ENCODE results near the gene DYNC2H1. TPM values are rescaled to one million over a fixed set of nuclear protein-coding genes. Genes with fewer than 3 reads are reported as not detected.

Gene DYNC2H1
- total and polyA plus RNA-seq, 10 donors, result 3.1 to 18.3 (median 10.6) TPM

DNA sequence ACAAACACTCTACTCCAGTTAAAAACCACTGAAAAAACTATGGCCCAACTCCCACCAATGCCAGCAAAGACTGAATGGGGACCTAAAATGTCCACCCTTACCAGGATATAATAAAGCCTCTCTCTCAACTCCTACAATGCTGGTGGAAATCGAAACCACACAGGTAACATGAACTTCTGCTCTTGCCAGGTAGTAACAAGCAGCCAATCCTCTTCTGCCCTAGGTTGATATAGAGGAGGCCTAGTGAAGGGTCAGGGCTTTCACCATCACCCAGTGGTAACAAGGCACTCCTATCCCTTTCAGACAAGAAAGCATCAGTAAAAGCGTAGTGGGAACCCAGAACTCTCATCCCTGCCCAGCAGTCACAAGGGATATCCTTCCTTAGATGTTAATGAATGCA, 39.9 kb upstream of the DYNC2H1 start:
- Histone ChIP-seq H3K9me3 (no peaks in the 10 kb centered on the region), H3K4me3 (no peak overlapping the region), H3K36me3 (peaks cover 0 to 30% (median 2%) of the 10 kb centered on the region in 6 donors), H3K27me3 (replicated peaks in 1 of 7) (no peaks in the 10 kb centered on the region), H3K27ac (peak overlapping the region in 5 of 8 donors; percentile 13 to 44 (median 24)), H3K4me1 (peaks cover 6 to 41% (median 19%) of the 10 kb centered on the region in 6 donors)
- no peak for DNase-seq
- TF ChIP-seq, protein P1, sequence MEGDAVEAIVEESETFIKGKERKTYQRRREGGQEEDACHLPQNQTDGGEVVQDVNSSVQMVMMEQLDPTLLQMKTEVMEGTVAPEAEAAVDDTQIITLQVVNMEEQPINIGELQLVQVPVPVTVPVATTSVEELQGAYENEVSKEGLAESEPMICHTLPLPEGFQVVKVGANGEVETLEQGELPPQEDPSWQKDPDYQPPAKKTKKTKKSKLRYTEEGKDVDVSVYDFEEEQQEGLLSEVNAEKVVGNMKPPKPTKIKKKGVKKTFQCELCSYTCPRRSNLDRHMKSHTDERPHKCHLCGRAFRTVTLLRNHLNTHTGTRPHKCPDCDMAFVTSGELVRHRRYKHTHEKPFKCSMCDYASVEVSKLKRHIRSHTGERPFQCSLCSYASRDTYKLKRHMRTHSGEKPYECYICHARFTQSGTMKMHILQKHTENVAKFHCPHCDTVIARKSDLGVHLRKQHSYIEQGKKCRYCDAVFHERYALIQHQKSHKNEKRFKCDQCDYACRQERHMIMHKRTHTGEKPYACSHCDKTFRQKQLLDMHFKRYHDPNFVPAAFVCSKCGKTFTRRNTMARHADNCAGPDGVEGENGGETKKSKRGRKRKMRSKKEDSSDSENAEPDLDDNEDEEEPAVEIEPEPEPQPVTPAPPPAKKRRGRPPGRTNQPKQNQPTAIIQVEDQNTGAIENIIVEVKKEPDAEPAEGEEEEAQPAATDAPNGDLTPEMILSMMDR (IDR thresholded peaks at IDR 0.05 in 8 of 11, conservative IDR thresholded peaks at IDR 0.05 in 3 of 11), result no peak
- TF ChIP-seq POLR2AphosphoS5 (IDR thresholded peaks at IDR 0.05) (no peak), POLR2A (IDR thresholded peaks at IDR 0.05) (no peak)
- intact Hi-C loops (cut with DNase I; ENCODE audit: low total_unique reads), result no loop called here
- WGBS, 5 donors, result 86 to 98% (median 97%) methylated on average over 2 of the region's 2 CpGs

DNA sequence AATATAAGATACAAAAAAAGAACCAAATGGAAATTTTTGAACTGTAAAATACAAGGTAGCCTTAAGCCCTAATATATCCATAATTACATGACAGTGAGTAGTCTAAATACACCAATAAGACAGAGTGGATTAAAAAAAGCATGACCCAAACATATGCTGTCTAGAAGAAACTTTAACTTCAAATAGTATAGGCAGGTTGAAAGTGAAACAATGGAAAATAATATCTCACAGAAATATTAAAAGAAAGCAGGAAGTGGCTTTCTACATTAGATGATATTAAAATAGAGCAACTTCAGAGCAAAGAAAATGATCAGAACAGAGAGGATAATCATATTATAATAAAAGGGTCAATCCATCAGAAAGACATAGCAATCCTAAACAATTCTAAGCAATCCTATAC, 39.1 kb upstream of the DYNC2H1 start:
- TF ChIP-seq POLR2A (IDR thresholded peaks at IDR 0.05) (no peak), POLR2AphosphoS5 (IDR thresholded peaks at IDR 0.05) (no peak)
- TF ChIP-seq, protein P1 (IDR thresholded peaks at IDR 0.05 in 8 of 11, conservative IDR thresholded peaks at IDR 0.05 in 3 of 11), result no peak

DNA sequence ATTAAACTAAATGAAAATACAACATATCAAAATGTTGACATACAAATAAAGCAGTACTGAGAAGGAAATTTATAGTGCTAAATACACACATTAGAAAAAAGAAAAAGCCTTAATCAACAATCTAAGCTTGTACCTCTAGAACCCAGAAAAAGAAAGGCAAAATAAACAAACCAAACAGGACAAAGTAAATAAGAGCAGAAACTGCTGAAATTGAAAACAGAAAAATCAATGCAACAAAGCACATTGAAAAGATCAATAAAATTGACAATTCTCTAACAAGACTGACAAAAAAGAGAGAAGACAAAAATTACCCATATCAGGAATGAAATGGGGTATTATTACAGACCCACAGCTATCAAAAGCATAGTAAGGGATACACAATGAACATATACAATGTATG, 38.2 kb upstream of the DYNC2H1 start:
- TF ChIP-seq POLR2A (IDR thresholded peaks at IDR 0.05) (no peak), POLR2AphosphoS5 (IDR thresholded peaks at IDR 0.05) (no peak)
- TF ChIP-seq, protein P1 (IDR thresholded peaks at IDR 0.05 in 8 of 11, conservative IDR thresholded peaks at IDR 0.05 in 3 of 11), result no peak
- intact Hi-C loops (cut with DNase I; ENCODE audit: low total_unique reads), result no loop called here

More for the DNA sequence above, 39.1 kb upstream of the DYNC2H1 start:
- Histone ChIP-seq H3K4me3 (no peak overlapping the region), H3K27me3 (replicated peaks in 1 of 7) (no peaks in the 10 kb centered on the region), H3K27ac (peak overlapping the region in 6 of 8 donors; percentile 14 to 44 (median 24)), H3K36me3 (peaks cover 0 to 30% (median 4%) of the 10 kb centered on the region in 6 donors), H3K9me3 (no peaks in the 10 kb centered on the region), H3K4me1 (peaks cover 6 to 41% (median 19%) of the 10 kb centered on the region in 6 donors)
- no peak for DNase-seq
- intact Hi-C loops (cut with DNase I; ENCODE audit: low total_unique reads), result no loop called here

DNA sequence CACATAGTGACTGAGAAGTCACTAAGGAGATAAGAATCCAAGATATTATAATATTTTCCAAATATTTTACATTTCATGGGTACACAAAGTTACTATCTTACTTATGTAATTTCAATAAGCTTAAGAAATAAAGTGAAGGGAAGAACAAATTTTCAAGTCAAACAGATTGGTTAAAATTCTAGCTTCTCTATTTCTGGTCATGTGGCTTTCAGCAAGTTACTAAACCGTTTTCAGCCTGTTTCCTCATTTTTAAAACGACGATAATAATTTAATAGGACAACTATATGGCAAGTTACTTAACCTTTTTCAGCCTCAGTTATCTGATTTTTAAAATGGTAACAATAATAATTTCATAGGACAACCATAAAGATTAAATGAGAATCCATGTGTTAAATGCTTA, 32.9 kb upstream of the DYNC2H1 start:
- no peak for TF ChIP-seq POLR2AphosphoS5 (IDR thresholded peaks at IDR 0.05)
- no peak for TF ChIP-seq POLR2A (IDR thresholded peaks at IDR 0.05)
- TF ChIP-seq, protein P1 (IDR thresholded peaks at IDR 0.05 in 8 of 11, conservative IDR thresholded peaks at IDR 0.05 in 3 of 11), result no peak
- peaks cover 0 to 3% (median 0%) of the 10 kb centered on the region in 6 donors for H3K4me1 ChIP-seq
- intact Hi-C loops (cut with DNase I; ENCODE audit: low total_unique reads), result no loop called here
- no peak for DNase-seq
- no peak overlapping the region for H3K4me3 ChIP-seq
- H3K27me3 ChIP-seq (replicated peaks in 1 of 7), result no peaks in the 10 kb centered on the region
- H3K36me3 ChIP-seq, result peaks cover 2 to 81% (median 36%) of the 10 kb centered on the region in 6 donors
- 55 to 76% (median 65%) methylated on average over 3 of the region's 3 CpGs for WGBS, 5 donors
- no peak overlapping the region for H3K27ac ChIP-seq
- no peaks in the 10 kb centered on the region for H3K9me3 ChIP-seq

More for the DNA sequence above, 38.2 kb upstream of the DYNC2H1 start:
- Histone ChIP-seq H3K4me1 (peaks cover 6 to 41% (median 19%) of the 10 kb centered on the region in 6 donors), H3K4me3 (no peak overlapping the region), H3K36me3 (peaks cover 0 to 30% (median 3%) of the 10 kb centered on the region in 6 donors), H3K9me3 (no peaks in the 10 kb centered on the region), H3K27me3 (replicated peaks in 1 of 7) (no peaks in the 10 kb centered on the region), H3K27ac (no peak overlapping the region)
- no peak for DNase-seq

All from spleen (tissue), 11 donors.